Lower lobe of right lung (tissue), 2 donors: ENCODE measurements around the gene C1QB. TPM values are rescaled to one million over a fixed set of nuclear protein-coding genes. Genes with fewer than 3 reads are reported as not detected.

Experiments
- ATAC-seq, 2 donors: fragments of 200-7000 bp; cut with Tn5 transposase; one replicate each; pipeline ENCODE4 v1.9.1; 2020 to 2022; ENCODE audit warnings: mild to moderate bottlenecking in 2 of 2, moderate library complexity in 2 of 2
- DNase-seq: peaks from one replicate; pipeline ENCODE4 v3.0.0-alpha.2; 2020
- H3K27ac ChIP-seq: fragments of 200-600 bp; one replicate; pipeline ENCODE4 v1.8.0; 2022
- H3K27me3 ChIP-seq: fragments of 200-600 bp; one replicate; pipeline ENCODE4 v1.8.0; 2022; ENCODE audit warnings: low read depth
- H3K36me3 ChIP-seq: fragments of 200-600 bp; one replicate; pipeline ENCODE4 v1.8.0; 2022; ENCODE audit warnings: mild to moderate bottlenecking
- H3K4me1 ChIP-seq: fragments of 200-600 bp; one replicate; pipeline ENCODE4 v1.8.0; 2022
- H3K4me3 ChIP-seq: fragments of 200-600 bp; one replicate; pipeline ENCODE4 v1.8.0; 2022; ENCODE audit warnings: mild to moderate bottlenecking
- H3K9me3 ChIP-seq: fragments of 200-600 bp; one replicate; pipeline ENCODE4 v1.8.0; 2022
- intact Hi-C: fragments of 100-400 bp; cut with DNase I; formaldehyde crosslinking; loops from one replicate; pipeline ENCODE4 v1.11.0; 2022
- total RNA-seq: library from RNA; stranded (reverse); fragmentation: NEBNext Ultra II Directional; extraction: Animal tissue kit (Norgen Biotek cat#: 25700); gene quantifications from one replicate; pipeline ENCODE4 v1.2.1, GENCODE V29; 2021
- TF ChIP-seq, protein P1 (sequence below): fragments of 200-600 bp; IDR thresholded peaks from one replicate; pipeline ENCODE4 v1.8.0; 2022; ENCODE audit warnings: antibody characterized with exemption, mild to moderate bottlenecking
- donor health status: DM: no; HTN: yes; CAD: no; lungs with severe emphysema.

Gene C1QB
- total RNA-seq, 1 donor from 2014 or later, result 1,524 TPM

DNA sequence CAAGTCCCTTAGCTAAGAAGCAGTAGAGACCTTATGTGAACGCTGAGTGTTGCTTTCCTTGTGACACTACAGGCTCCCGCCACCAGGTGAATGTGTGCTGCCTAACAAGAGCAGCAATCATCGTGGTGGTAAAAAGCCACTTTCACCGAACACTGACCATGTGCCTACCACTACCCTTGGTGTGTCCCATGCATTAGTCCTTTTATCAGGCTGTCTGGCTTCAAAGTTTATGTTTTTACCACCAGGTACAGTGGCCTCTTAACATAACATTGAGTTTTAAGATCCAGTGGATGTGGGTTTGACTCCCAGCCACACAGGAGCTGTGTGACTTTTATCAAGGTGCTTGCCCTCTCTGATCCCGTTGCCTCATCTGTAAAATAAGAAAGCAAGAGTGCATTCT lies 1.7 kb downstream of the C1QB start:
- intact Hi-C loops, result no loop called here
- DNase-seq, result no peak
- H3K27me3 ChIP-seq, result peaks cover 8% of the 10 kb centered on the region
- TF ChIP-seq, protein P1, sequence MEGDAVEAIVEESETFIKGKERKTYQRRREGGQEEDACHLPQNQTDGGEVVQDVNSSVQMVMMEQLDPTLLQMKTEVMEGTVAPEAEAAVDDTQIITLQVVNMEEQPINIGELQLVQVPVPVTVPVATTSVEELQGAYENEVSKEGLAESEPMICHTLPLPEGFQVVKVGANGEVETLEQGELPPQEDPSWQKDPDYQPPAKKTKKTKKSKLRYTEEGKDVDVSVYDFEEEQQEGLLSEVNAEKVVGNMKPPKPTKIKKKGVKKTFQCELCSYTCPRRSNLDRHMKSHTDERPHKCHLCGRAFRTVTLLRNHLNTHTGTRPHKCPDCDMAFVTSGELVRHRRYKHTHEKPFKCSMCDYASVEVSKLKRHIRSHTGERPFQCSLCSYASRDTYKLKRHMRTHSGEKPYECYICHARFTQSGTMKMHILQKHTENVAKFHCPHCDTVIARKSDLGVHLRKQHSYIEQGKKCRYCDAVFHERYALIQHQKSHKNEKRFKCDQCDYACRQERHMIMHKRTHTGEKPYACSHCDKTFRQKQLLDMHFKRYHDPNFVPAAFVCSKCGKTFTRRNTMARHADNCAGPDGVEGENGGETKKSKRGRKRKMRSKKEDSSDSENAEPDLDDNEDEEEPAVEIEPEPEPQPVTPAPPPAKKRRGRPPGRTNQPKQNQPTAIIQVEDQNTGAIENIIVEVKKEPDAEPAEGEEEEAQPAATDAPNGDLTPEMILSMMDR, result no peak
- H3K9me3 ChIP-seq, result no peaks in the 10 kb centered on the region
- ATAC-seq, result peak in 1 of 2 donors; percentile 5
- H3K4me3 ChIP-seq, result peak overlapping the region; percentile 51
- H3K27ac ChIP-seq, result no peak overlapping the region
- H3K36me3 ChIP-seq, result no peaks in the 10 kb centered on the region
- no peaks in the 10 kb centered on the region for H3K4me1 ChIP-seq

GRCh38 chr1:22658385-22659163 lies 5.5 kb downstream of the C1QB start:
- Histone ChIP-seq H3K4me1 (no peaks in the 10 kb centered on the region), H3K27me3 (peaks cover 8% of the 10 kb centered on the region), H3K36me3 (peaks cover 8% of the 10 kb centered on the region), H3K27ac (no peak overlapping the region), H3K9me3 (no peaks in the 10 kb centered on the region), H3K4me3 (peak overlapping the region; percentile 51)
- no peak for DNase-seq
- ATAC-seq, result no peak
- TF ChIP-seq, protein P1, result no peak
- intact Hi-C loops, result no loop called here

GRCh38 chr1:22660716-22661241 lies 7.7 kb downstream of the C1QB start:
- TF ChIP-seq, protein P1, result no peak
- H3K36me3 ChIP-seq, result peaks cover 8% of the 10 kb centered on the region
- H3K4me3 ChIP-seq, result no peak overlapping the region
- DNase-seq, result no peak
- no peaks in the 10 kb centered on the region for H3K9me3 ChIP-seq
- intact Hi-C loops, result no loop called here
- H3K27me3 ChIP-seq, result peaks cover 8% of the 10 kb centered on the region
- ATAC-seq, result no peak
- H3K4me1 ChIP-seq, result no peaks in the 10 kb centered on the region
- no peak overlapping the region for H3K27ac ChIP-seq

- Histone ChIP-seq H3K4me1 (no peaks in the 10 kb centered on the region), H3K9me3 (no peaks in the 10 kb centered on the region), H3K27me3 (peaks cover 5% of the 10 kb centered on the region), H3K4me3 (no peak overlapping the region), H3K36me3 (peaks cover 8% of the 10 kb centered on the region), H3K27ac (no peak overlapping the region)
- DNase-seq (no peak), ATAC-seq (no peak)
- intact Hi-C loops, result no loop called here
- TF ChIP-seq, protein P1, result no peak
These were observed 8.8 kb downstream of the C1QB start for GRCh38 chr1:22661880-22662279.

DNA sequence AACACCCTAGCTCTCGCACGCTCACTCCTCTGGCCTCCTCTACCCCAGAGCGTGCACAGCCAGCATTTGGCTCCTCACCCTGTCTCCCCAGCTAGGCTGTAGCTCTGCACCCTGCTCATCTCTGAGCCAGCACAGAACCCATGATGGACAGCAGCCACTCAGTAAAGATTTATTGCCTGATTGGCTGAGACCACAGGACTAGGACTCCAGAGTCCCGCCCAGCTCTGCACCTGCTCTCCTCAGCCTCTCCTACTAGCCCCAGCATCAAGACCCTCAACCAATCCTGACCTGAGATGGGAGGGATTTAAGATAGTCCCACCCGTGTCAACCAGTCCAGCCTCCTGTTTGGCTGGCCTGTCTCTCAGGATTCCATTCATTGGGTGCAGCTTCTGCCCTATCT lies 9.3 kb downstream of the C1QB start:
- Histone ChIP-seq H3K27ac (no peak overlapping the region), H3K36me3 (peaks cover 8% of the 10 kb centered on the region), H3K9me3 (no peaks in the 10 kb centered on the region), H3K4me3 (no peak overlapping the region), H3K4me1 (no peaks in the 10 kb centered on the region), H3K27me3 (peaks cover 1% of the 10 kb centered on the region)
- no peak for DNase-seq
- TF ChIP-seq, protein P1, result no peak
- ATAC-seq, result peak; percentile 52 to 82
- intact Hi-C loops, result no loop called here
